ENCODE results near the gene EHF. TPM values are rescaled to one million over a fixed set of nuclear protein-coding genes. Genes with fewer than 3 reads are reported as not detected.

EHF gene
- polyA plus RNA-seq, 2 donors, result 115 to 121 TPM

DNA sequence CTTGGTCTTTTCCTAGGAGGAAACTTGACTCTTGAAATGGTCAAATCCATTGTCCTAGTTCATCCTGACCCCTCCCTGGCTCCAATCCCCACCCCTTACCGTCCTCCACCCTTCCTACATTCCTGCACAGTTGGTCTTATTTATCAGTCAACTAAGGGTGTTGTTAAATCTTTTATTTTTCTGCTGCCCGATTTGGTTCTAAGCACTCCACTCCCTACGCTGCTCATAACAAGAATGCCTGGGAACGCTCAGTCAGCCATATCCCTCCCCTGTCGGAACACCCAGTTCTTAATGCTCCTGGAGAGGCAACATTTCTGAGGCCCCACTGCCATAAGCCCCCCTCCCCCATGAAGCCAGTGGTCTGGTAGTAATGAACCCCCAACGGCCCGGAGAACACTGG lies 9.7 kb downstream of the EHF start:
- Histone ChIP-seq H3K4me1 (ENCODE audit: control insufficient read depth in 2 of 2, insufficient read depth in 2 of 2, low read length in 1 of 2) (peaks cover 3% of the 10 kb centered on the region in 2 donors), H3K4me3 (ENCODE audit: low read depth in 1 of 2, low read length in 2 of 2) (peak overlapping the region; percentile 10 to 37), H3K9me3 (ENCODE audit: control insufficient read depth in 2 of 2, insufficient read depth in 1 of 2, low read depth in 1 of 2, low read length in 1 of 2) (no peaks in the 10 kb centered on the region), H3K27me3 (ENCODE audit: control insufficient read depth in 1 of 2, insufficient read depth in 2 of 2, low read length in 2 of 2) (no peaks in the 10 kb centered on the region), H3K27ac (ENCODE audit: low read depth in 2 of 2, low read length in 1 of 2) (peak overlapping the region; percentile 76 to 95), H3K36me3 (ENCODE audit: control insufficient read depth in 2 of 2, insufficient read depth in 2 of 2, low read length in 1 of 2) (no peaks in the 10 kb centered on the region)
- 57 to 67% methylated on average over 7 of the region's 7 CpGs for WGBS, 2 donors

- Histone ChIP-seq H3K36me3 (ENCODE audit: control insufficient read depth in 2 of 2, insufficient read depth in 2 of 2, low read length in 1 of 2) (no peaks in the 10 kb centered on the region), H3K27ac (ENCODE audit: low read depth in 2 of 2, low read length in 1 of 2) (peak overlapping the region; percentile 76 to 95), H3K27me3 (ENCODE audit: control insufficient read depth in 1 of 2, insufficient read depth in 2 of 2, low read length in 2 of 2) (no peaks in the 10 kb centered on the region), H3K4me1 (ENCODE audit: control insufficient read depth in 2 of 2, insufficient read depth in 2 of 2, low read length in 1 of 2) (peaks cover 3% of the 10 kb centered on the region in 2 donors), H3K9me3 (ENCODE audit: control insufficient read depth in 2 of 2, insufficient read depth in 1 of 2, low read depth in 1 of 2, low read length in 1 of 2) (no peaks in the 10 kb centered on the region), H3K4me3 (ENCODE audit: low read depth in 1 of 2, low read length in 2 of 2) (peak overlapping the region in 1 of 2 donors; percentile 37)
- WGBS, 2 donors, result 49 to 57% methylated on average over 6 of the region's 6 CpGs
These were observed 10.4 kb downstream of the EHF start for GRCh38 chr11:34631297-34631696.

DNA sequence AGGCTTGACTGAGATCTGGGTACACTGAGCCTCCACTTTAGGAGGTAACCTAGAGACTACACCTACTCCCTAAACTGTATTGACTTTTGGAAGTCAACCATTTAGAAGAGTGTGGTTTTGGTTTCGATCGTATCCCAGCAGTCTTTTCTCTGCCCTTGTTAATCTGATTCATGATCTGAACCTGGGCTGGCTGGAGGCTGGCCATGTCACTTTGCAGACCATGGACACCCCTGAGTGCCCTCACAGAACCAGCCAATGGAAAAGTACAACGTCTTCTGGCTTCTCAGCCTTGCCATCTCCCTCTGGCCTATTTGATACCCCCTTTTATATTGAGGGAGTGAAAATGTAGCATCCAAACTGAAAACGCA lies 10.8 kb downstream of the EHF start:
- peak overlapping the region; percentile 76 to 95 for H3K27ac ChIP-seq (ENCODE audit: low read depth in 2 of 2, low read length in 1 of 2)
- 36 to 41% methylated on average over 4 of the region's 4 CpGs for WGBS, 2 donors
- peak overlapping the region in 1 of 2 donors; percentile 37 for H3K4me3 ChIP-seq (ENCODE audit: low read depth in 1 of 2, low read length in 2 of 2)
- H3K36me3 ChIP-seq (ENCODE audit: control insufficient read depth in 2 of 2, insufficient read depth in 2 of 2, low read length in 1 of 2), result no peaks in the 10 kb centered on the region
- no peaks in the 10 kb centered on the region for H3K9me3 ChIP-seq (ENCODE audit: control insufficient read depth in 2 of 2, insufficient read depth in 1 of 2, low read depth in 1 of 2, low read length in 1 of 2)
- H3K27me3 ChIP-seq (ENCODE audit: control insufficient read depth in 1 of 2, insufficient read depth in 2 of 2, low read length in 2 of 2), result no peaks in the 10 kb centered on the region
- H3K4me1 ChIP-seq (ENCODE audit: control insufficient read depth in 2 of 2, insufficient read depth in 2 of 2, low read length in 1 of 2), result peaks cover 3% of the 10 kb centered on the region in 2 donors

GRCh38 chr11:34632105-34632791 lies 11.4 kb downstream of the EHF start:
- H3K9me3 ChIP-seq (ENCODE audit: control insufficient read depth in 2 of 2, insufficient read depth in 1 of 2, low read depth in 1 of 2, low read length in 1 of 2), result no peaks in the 10 kb centered on the region
- peak overlapping the region; percentile 76 to 95 for H3K27ac ChIP-seq (ENCODE audit: low read depth in 2 of 2, low read length in 1 of 2)
- peak overlapping the region in 1 of 2 donors; percentile 37 for H3K4me3 ChIP-seq (ENCODE audit: low read depth in 1 of 2, low read length in 2 of 2)
- H3K27me3 ChIP-seq (ENCODE audit: control insufficient read depth in 1 of 2, insufficient read depth in 2 of 2, low read length in 2 of 2), result no peaks in the 10 kb centered on the region
- 32 to 33% methylated on average over 7 of the region's 7 CpGs for WGBS, 2 donors
- H3K36me3 ChIP-seq (ENCODE audit: control insufficient read depth in 2 of 2, insufficient read depth in 2 of 2, low read length in 1 of 2), result no peaks in the 10 kb centered on the region
- H3K4me1 ChIP-seq (ENCODE audit: control insufficient read depth in 2 of 2, insufficient read depth in 2 of 2, low read length in 1 of 2), result peaks cover 3 to 6% of the 10 kb centered on the region in 2 donors

DNA sequence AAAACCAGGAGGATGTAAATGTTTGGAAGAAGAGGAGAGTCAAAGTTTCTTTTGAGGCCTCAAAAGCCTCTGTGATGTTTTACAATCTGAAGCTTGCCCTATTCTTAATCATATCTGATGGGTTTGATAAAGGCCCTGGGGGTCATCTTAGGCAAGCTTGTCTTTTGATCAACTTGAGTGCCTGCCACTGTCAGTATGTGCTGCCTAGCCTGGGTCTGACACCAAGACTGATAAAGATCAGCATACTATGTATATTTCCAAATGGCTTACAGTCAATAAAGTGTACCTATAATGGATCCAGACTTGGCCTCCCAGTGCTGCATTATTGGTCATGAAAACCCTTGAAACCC lies 12.7 kb downstream of the EHF start:
- Histone ChIP-seq H3K27ac (ENCODE audit: low read depth in 2 of 2, low read length in 1 of 2) (peak overlapping the region; percentile 76 to 92), H3K4me1 (ENCODE audit: control insufficient read depth in 2 of 2, insufficient read depth in 2 of 2, low read length in 1 of 2) (peaks cover 3 to 7% of the 10 kb centered on the region in 2 donors), H3K4me3 (ENCODE audit: low read depth in 1 of 2, low read length in 2 of 2) (peak overlapping the region in 1 of 2 donors; percentile 37), H3K9me3 (ENCODE audit: control insufficient read depth in 2 of 2, insufficient read depth in 1 of 2, low read depth in 1 of 2, low read length in 1 of 2) (no peaks in the 10 kb centered on the region), H3K36me3 (ENCODE audit: control insufficient read depth in 2 of 2, insufficient read depth in 2 of 2, low read length in 1 of 2) (no peaks in the 10 kb centered on the region), H3K27me3 (ENCODE audit: control insufficient read depth in 1 of 2, insufficient read depth in 2 of 2, low read length in 2 of 2) (no peaks in the 10 kb centered on the region)

DNA sequence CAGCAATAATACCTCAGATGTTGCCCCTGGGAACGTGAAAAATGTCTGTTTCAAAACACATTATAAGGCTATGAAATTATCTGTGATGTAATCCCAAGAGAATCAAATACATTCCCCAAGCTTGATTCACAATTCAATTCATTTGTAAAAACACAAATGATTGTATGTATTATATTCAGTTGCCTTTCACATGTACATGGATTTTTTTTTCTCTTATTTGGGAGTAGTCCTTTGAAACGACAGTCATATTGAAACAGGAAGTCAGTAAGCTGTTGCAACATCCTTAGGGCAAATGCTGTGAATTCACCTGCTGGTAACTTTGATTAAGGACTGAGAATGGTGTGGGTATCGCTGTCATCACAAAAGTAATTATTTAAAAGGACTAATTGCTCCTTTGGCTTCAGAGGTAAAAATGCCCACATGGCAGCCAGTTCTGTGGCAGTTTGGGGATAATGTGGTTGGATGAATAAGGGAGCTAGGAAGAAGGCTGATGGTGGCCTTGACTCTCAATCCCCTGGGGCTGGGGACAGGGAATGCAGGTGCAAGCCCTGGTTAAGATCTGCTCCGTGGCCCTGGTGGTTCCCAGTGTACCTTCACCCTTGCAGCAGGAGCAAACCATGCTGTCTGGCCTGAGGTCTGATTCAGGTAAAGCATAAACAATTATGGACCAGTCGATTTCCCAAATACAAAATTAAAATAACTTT lies 13.2 kb downstream of the EHF start:
- H3K27ac ChIP-seq (ENCODE audit: low read depth in 2 of 2, low read length in 1 of 2), result peak overlapping the region; percentile 88 to 95
- peak overlapping the region; percentile 12 to 37 for H3K4me3 ChIP-seq (ENCODE audit: low read depth in 1 of 2, low read length in 2 of 2)
- peaks cover 3 to 7% of the 10 kb centered on the region in 2 donors for H3K4me1 ChIP-seq (ENCODE audit: control insufficient read depth in 2 of 2, insufficient read depth in 2 of 2, low read length in 1 of 2)
- H3K9me3 ChIP-seq (ENCODE audit: control insufficient read depth in 2 of 2, insufficient read depth in 1 of 2, low read depth in 1 of 2, low read length in 1 of 2), result no peaks in the 10 kb centered on the region
- H3K36me3 ChIP-seq (ENCODE audit: control insufficient read depth in 2 of 2, insufficient read depth in 2 of 2, low read length in 1 of 2), result no peaks in the 10 kb centered on the region
- no peaks in the 10 kb centered on the region for H3K27me3 ChIP-seq (ENCODE audit: control insufficient read depth in 1 of 2, insufficient read depth in 2 of 2, low read length in 2 of 2)
- 30 to 32% methylated on average over 5 of the region's 5 CpGs for WGBS, 2 donors

GRCh38 chr11:34634694-34635062 lies 13.8 kb downstream of the EHF start:
- Histone ChIP-seq H3K9me3 (ENCODE audit: control insufficient read depth in 2 of 2, insufficient read depth in 1 of 2, low read depth in 1 of 2, low read length in 1 of 2) (no peaks in the 10 kb centered on the region), H3K4me1 (ENCODE audit: control insufficient read depth in 2 of 2, insufficient read depth in 2 of 2, low read length in 1 of 2) (peaks cover 3 to 11% of the 10 kb centered on the region in 2 donors), H3K27ac (ENCODE audit: low read depth in 2 of 2, low read length in 1 of 2) (peak overlapping the region; percentile 29 to 51), H3K27me3 (ENCODE audit: control insufficient read depth in 1 of 2, insufficient read depth in 2 of 2, low read length in 2 of 2) (no peaks in the 10 kb centered on the region), H3K36me3 (ENCODE audit: control insufficient read depth in 2 of 2, insufficient read depth in 2 of 2, low read length in 1 of 2) (peaks cover 0 to 1% of the 10 kb centered on the region in 2 donors), H3K4me3 (ENCODE audit: low read depth in 1 of 2, low read length in 2 of 2) (no peak overlapping the region)
- 53 to 56% methylated on average over 2 of the region's 2 CpGs for whole genome bisulfite sequencing, 2 donors

- no peaks in the 10 kb centered on the region for H3K9me3 ChIP-seq (ENCODE audit: control insufficient read depth in 2 of 2, insufficient read depth in 1 of 2, low read depth in 1 of 2, low read length in 1 of 2)
- H3K4me1 ChIP-seq (ENCODE audit: control insufficient read depth in 2 of 2, insufficient read depth in 2 of 2, low read length in 1 of 2), result peaks cover 3 to 12% of the 10 kb centered on the region in 2 donors
- H3K27ac ChIP-seq (ENCODE audit: low read depth in 2 of 2, low read length in 1 of 2), result peak overlapping the region; percentile 36 to 65
These were observed 15.2 kb downstream of the EHF start for GRCh38 chr11:34636127-34636526.

DNA sequence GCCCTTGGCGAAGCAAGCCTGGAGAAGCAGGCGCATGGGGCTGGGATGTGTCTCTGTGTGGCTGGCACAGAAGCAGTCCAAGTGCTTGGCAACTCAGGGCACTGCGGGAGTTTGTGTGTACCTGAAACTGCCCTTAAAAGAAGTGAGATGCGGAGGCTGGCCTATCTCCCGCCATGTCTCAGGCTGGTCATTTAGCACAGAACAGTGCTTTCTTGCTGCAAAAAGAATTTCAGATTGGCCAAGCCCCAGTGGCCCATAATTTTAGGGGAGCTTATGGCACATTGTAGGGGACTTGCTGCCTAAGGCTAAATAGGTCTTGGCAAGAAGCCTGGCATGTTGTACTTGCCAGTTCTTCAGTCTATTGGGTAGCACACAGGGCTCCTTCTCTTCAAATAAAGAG lies 16.4 kb downstream of the EHF start:
- Histone ChIP-seq H3K4me3 (ENCODE audit: low read depth in 1 of 2, low read length in 2 of 2) (peak overlapping the region; percentile 10 to 14), H3K27me3 (ENCODE audit: control insufficient read depth in 1 of 2, insufficient read depth in 2 of 2, low read length in 2 of 2) (no peaks in the 10 kb centered on the region)
- WGBS, 2 donors, result 48 to 54% methylated on average over 5 of the region's 5 CpGs

More at GRCh38 chr11:34636127-34636526, 15.2 kb downstream of the EHF start:
- Histone ChIP-seq H3K27me3 (ENCODE audit: control insufficient read depth in 1 of 2, insufficient read depth in 2 of 2, low read length in 2 of 2) (no peaks in the 10 kb centered on the region), H3K4me3 (ENCODE audit: low read depth in 1 of 2, low read length in 2 of 2) (peak overlapping the region in 1 of 2 donors; percentile 14), H3K36me3 (ENCODE audit: control insufficient read depth in 2 of 2, insufficient read depth in 2 of 2, low read length in 1 of 2) (peaks cover 0 to 2% of the 10 kb centered on the region in 2 donors)
- WGBS, 2 donors, result 63 to 77% methylated on average over 1 of the region's 1 CpG

More for the DNA sequence above, 16.4 kb downstream of the EHF start:
- peaks cover 3 to 12% of the 10 kb centered on the region in 2 donors for H3K4me1 ChIP-seq (ENCODE audit: control insufficient read depth in 2 of 2, insufficient read depth in 2 of 2, low read length in 1 of 2)
- H3K36me3 ChIP-seq (ENCODE audit: control insufficient read depth in 2 of 2, insufficient read depth in 2 of 2, low read length in 1 of 2), result peaks cover 0 to 2% of the 10 kb centered on the region in 2 donors
- H3K9me3 ChIP-seq (ENCODE audit: control insufficient read depth in 2 of 2, insufficient read depth in 1 of 2, low read depth in 1 of 2, low read length in 1 of 2), result no peaks in the 10 kb centered on the region
- peak overlapping the region; percentile 79 for H3K27ac ChIP-seq (ENCODE audit: low read depth in 2 of 2, low read length in 1 of 2)

Data from esophagus (tissue), 2 donors.